MCF 10A (cell line): ENCODE measurements around the gene HOXA1. TPM values are rescaled to one million over a fixed set of nuclear protein-coding genes. Genes with fewer than 3 reads are reported as not detected.

ENCODE experiments used
- total RNA-seq: library from RNA; stranded (reverse); gene quantifications from 2 replicates; pipeline ENCODE4 v1.2.3, GENCODE V29; 2022

Gene HOXA1
- total RNA-seq, 1 experiment from 2014 or later, result 5.6 TPM

Other genes with a start within 250 kb of the HOXA1 start
- 24.8 and 27.5 TPM in 2 replicates for gene SKAP2, start 231.4 kb downstream of the HOXA1 start, total RNA-seq
- 1.2 and 1.4 TPM in 2 replicates for gene HOXA2, start 6.7 kb upstream of the HOXA1 start, total RNA-seq
- 2.6 and 3.7 TPM in 2 replicates for gene HOXA4, start 34.8 kb upstream of the HOXA1 start, total RNA-seq
- gene HOXA5, start 47.7 kb upstream of the HOXA1 start, total RNA-seq, result 7.4 and 8.8 TPM in 2 replicates
- gene HOXA6, start 51.8 kb upstream of the HOXA1 start, total RNA-seq, result 0.96 and 2.0 TPM in 2 replicates
- 8.2 and 14.0 TPM in 2 replicates for gene HOXA3, start 56.6 kb upstream of the HOXA1 start, total RNA-seq
- gene HOXA7, start 60.7 kb upstream of the HOXA1 start, total RNA-seq, result 0.29 and 0.44 TPM in 2 replicates
- 6.9 and 7.6 TPM in 2 replicates for gene HOXA9, start 69.5 kb upstream of the HOXA1 start, total RNA-seq
- 3.9 and 5.6 TPM in 2 replicates for gene HOXA10, start 78.3 kb upstream of the HOXA1 start, total RNA-seq
- 0.29 and 0.84 TPM in 2 replicates for gene HOXA11, start 89.2 kb upstream of the HOXA1 start, total RNA-seq
- gene HOXA13, start 104.1 kb upstream of the HOXA1 start, total RNA-seq, result not detected in 2 replicates
- gene EVX1, start 146.8 kb upstream of the HOXA1 start, total RNA-seq, result not detected in 2 replicates